ENCODE results near the gene SMARCD1.

GRCh38 chr12:50039151-50039835, 45.8 kb upstream of the SMARCD1 start:
- TF ChIP-seq CTCF (IDR thresholded peaks at IDR 0.05; ENCODE audit: insufficient read depth, low read length): peak; percentile 82
- no peak for TF ChIP-seq POLR2AphosphoS5 (IDR thresholded peaks at IDR 0.05; ENCODE audit: low read depth)
- TF ChIP-seq GABPA (IDR thresholded peaks at IDR 0.05; ENCODE audit: low read depth): no peak

Data from HL-60 (cell line).